Measurements from ENCODE around the gene C3AR1. TPM values are rescaled to one million over a fixed set of nuclear protein-coding genes. Genes with fewer than 3 reads are reported as not detected.
A peak's percentile ranks its signal among the peaks of the same experiment; 100 is the strongest.
"Not testable (repeated sequence)": the region's sequence is repeated elsewhere in the genome, so short reads cannot be mapped to it uniquely, and the experiment has no call there.

C3AR1 gene
- polyA plus RNA-seq, 12 donors: 2.6 to 6.8 (median 5.0) TPM; not detected in 1

- no peak for DNase-seq
Observed at GRCh38 chr12:8030189-8030588, 36.0 kb downstream of the C3AR1 start.

GRCh38 chr12:8028267-8028666 lies 37.9 kb downstream of the C3AR1 start:
- DNase-seq: no peak

GRCh38 chr12:8027856-8028255 lies 38.3 kb downstream of the C3AR1 start:
- no peak for DNase-seq

- DNase-seq: peak; percentile 99
Observed at GRCh38 chr12:8026291-8026900, 39.8 kb downstream of the C3AR1 start.

- no peak for DNase-seq
Observed at GRCh38 chr12:8018666-8019581, 47.2 kb downstream of the C3AR1 start.

GRCh38 chr12:8018213-8018612 lies 47.9 kb downstream of the C3AR1 start:
- not testable (repeated sequence) for DNase-seq

- DNase-seq: no peak
Observed at GRCh38 chr12:8014836-8015235, 51.3 kb downstream of the C3AR1 start.

GRCh38 chr12:8012651-8013309 lies 53.4 kb downstream of the C3AR1 start:
- DNase-seq: no peak

GRCh38 chr12:8011331-8011730 lies 54.8 kb downstream of the C3AR1 start:
- no peak for DNase-seq

Other genes with a start within 250 kb of the C3AR1 start
- 1 to 10 TPM in 1 of 12 donors, under 1 TPM in 6, not detected in 5; 0.19 to 1.1 (median 0.46) TPM for gene SLC2A14, start 193.4 kb downstream of the C3AR1 start, polyA plus RNA-seq (ENCODE audit: insufficient read length in 12 of 12)
- gene SLC2A3, start 130.2 kb downstream of the C3AR1 start, polyA plus RNA-seq (ENCODE audit: insufficient read length in 12 of 12): 10 to 100 TPM in 11 of 12 donors, not detected in 1; 10.2 to 78.4 (median 22.3) TPM
- 10 to 100 TPM in 11 of 12 donors, not detected in 1; 19.0 to 31.8 (median 22.0) TPM for gene FOXJ2, start 33.6 kb downstream of the C3AR1 start, polyA plus RNA-seq (ENCODE audit: insufficient read length in 12 of 12)
- gene NECAP1, start 15.9 kb upstream of the C3AR1 start, polyA plus RNA-seq (ENCODE audit: insufficient read length in 12 of 12): 10 to 100 TPM in 11 of 12 donors, not detected in 1; 21.3 to 49.6 (median 24.8) TPM
- 1 to 10 TPM in 9 of 12 donors, under 1 TPM in 1, not detected in 2; 0.93 to 2.7 (median 1.8) TPM for gene CLEC4A, start 57.3 kb upstream of the C3AR1 start, polyA plus RNA-seq (ENCODE audit: insufficient read length in 12 of 12)
- gene ZNF705A, start 90.7 kb upstream of the C3AR1 start, polyA plus RNA-seq (ENCODE audit: insufficient read length in 12 of 12): under 1 TPM in 2 of 12 donors, not detected in 10; 0.15 to 0.23 TPM
- 1 to 10 TPM in 6 of 12 donors, under 1 TPM in 4, not detected in 2; 0.30 to 2.2 (median 1.1) TPM for gene FAM90A1, start 161.3 kb upstream of the C3AR1 start, polyA plus RNA-seq (ENCODE audit: insufficient read length in 12 of 12)